GM18499 (cell line): ENCODE data around the gene TRMT1.

Source experiments
- ATAC-seq: cut with Tn5 transposase; IDR thresholded peaks from one replicate; pipeline ENCODE4 v1.9.1; 2021; ENCODE audit warnings: moderate number of reproducible peaks; ENCODE audit not compliant: insufficient read depth, unreplicated experiment

TRMT1 gene

GRCh38 chr19:13103581-13104359 lies 12.8 kb downstream of the TRMT1 start:
- no peak for ATAC-seq

GRCh38 chr19:13102666-13103580 lies 13.6 kb downstream of the TRMT1 start, which contains the start of gene LYL1:
TSS of gene LYL1 (minus strand) at chr19:13102858. CDS start at chr19:13101171, 1,687 bp downstream.
- no peak for ATAC-seq

- ATAC-seq, result no peak
Measured at GRCh38 chr19:13102416-13102665, 14.2 kb downstream of the TRMT1 start.

- ATAC-seq, result no peak
Measured at GRCh38 chr19:13101590-13102415, 14.7 kb downstream of the TRMT1 start.

GRCh38 chr19:13100841-13101589 lies 15.5 kb downstream of the TRMT1 start:
- no peak for ATAC-seq

- peak; percentile 33 for ATAC-seq
Measured at GRCh38 chr19:13100031-13100588, 16.4 kb downstream of the TRMT1 start.

- no peak for ATAC-seq
Measured at GRCh38 chr19:13099073-13099999, 17.2 kb downstream of the TRMT1 start.

GRCh38 chr19:13098277-13099072 lies 18.1 kb downstream of the TRMT1 start:
- ATAC-seq, result no peak

- ATAC-seq, result no peak
Measured at GRCh38 chr19:13097463-13098258, 18.9 kb downstream of the TRMT1 start.

GRCh38 chr19:13097033-13097462 lies 19.5 kb downstream of the TRMT1 start:
- no peak for ATAC-seq

- no peak for ATAC-seq
Measured at GRCh38 chr19:13095934-13096927, 20.3 kb downstream of the TRMT1 start.

GRCh38 chr19:13095393-13095784 lies 21.2 kb downstream of the TRMT1 start:
- no peak for ATAC-seq

- ATAC-seq, result no peak
Measured at GRCh38 chr19:13094771-13095392, 21.7 kb downstream of the TRMT1 start.

GRCh38 chr19:13094106-13094504 lies 22.4 kb downstream of the TRMT1 start:
- no peak for ATAC-seq

- ATAC-seq, result no peak
Measured at GRCh38 chr19:13093407-13094105, 23.0 kb downstream of the TRMT1 start.
